ENCODE results near the gene PSG1.
"Not testable (repeated sequence)": the region's sequence is repeated elsewhere in the genome, so short reads cannot be mapped to it uniquely, and the experiment has no call there.

- TF ChIP-seq BCLAF1 (IDR thresholded peaks at IDR 0.05); USF2 (IDR thresholded peaks at IDR 0.05; ENCODE audit: low read depth, low read length); USF2 (CRISPR knock-in tag; IDR thresholded peaks at IDR 0.05; ENCODE audit: borderline replicate concordance): not testable (repeated sequence)
Observed at GRCh38 chr19:42887876-42888445, 8.4 kb upstream of the PSG1 start.
